ENCODE data around the gene YWHAH. TPM values are rescaled to one million over a fixed set of nuclear protein-coding genes. Genes with fewer than 3 reads are reported as not detected.

The YWHAH gene
- total and polyA plus RNA-seq, 9 donors, result 69.5 to 120 (median 91.4) TPM

- Histone ChIP-seq H3K27me3 (ENCODE audit: control insufficient read depth, insufficient read depth, low read length) (no peaks in the 10 kb centered on the region), H3K36me3 (ENCODE audit: control insufficient read depth, insufficient read depth, low read length) (peaks cover 48% of the 10 kb centered on the region), H3K9me3 (replicated peaks; ENCODE audit: control insufficient read depth, low read depth, low read length) (no peaks in the 10 kb centered on the region), H3K4me1 (ENCODE audit: control insufficient read depth, insufficient read depth, low read length) (peaks cover 13% of the 10 kb centered on the region), H3K27ac (ENCODE audit: low read length) (peak overlapping the region; percentile 70), H3K4me3 (ENCODE audit: low read length) (no peak overlapping the region)
- 95% methylated on average over 5 of the region's 11 CpGs for WGBS (ENCODE audit: insufficient coverage)
- DNase-seq, result peak; percentile 50
These were observed 10.5 kb downstream of the YWHAH start for GRCh38 chr22:31954535-31955523.

GRCh38 chr22:31956360-31956759, 12.0 kb downstream of the YWHAH start:
- H3K9me3 ChIP-seq (replicated peaks; ENCODE audit: control insufficient read depth, low read depth, low read length), result no peaks in the 10 kb centered on the region
- peaks cover 6% of the 10 kb centered on the region for H3K4me1 ChIP-seq (ENCODE audit: control insufficient read depth, insufficient read depth, low read length)
- no peak for DNase-seq
- WGBS (ENCODE audit: insufficient coverage), result 94% methylated on average over 12 of the region's 12 CpGs
- no peak overlapping the region for H3K4me3 ChIP-seq (ENCODE audit: low read length)
- H3K27me3 ChIP-seq (ENCODE audit: control insufficient read depth, insufficient read depth, low read length), result no peaks in the 10 kb centered on the region
- peaks cover 36% of the 10 kb centered on the region for H3K36me3 ChIP-seq (ENCODE audit: control insufficient read depth, insufficient read depth, low read length)
- H3K27ac ChIP-seq (ENCODE audit: low read length), result no peak overlapping the region

- H3K4me3 ChIP-seq (ENCODE audit: low read length), result no peak overlapping the region
- no peak overlapping the region for H3K27ac ChIP-seq (ENCODE audit: low read length)
- H3K9me3 ChIP-seq (replicated peaks; ENCODE audit: control insufficient read depth, low read depth, low read length), result no peaks in the 10 kb centered on the region
- peaks cover 33% of the 10 kb centered on the region for H3K36me3 ChIP-seq (ENCODE audit: control insufficient read depth, insufficient read depth, low read length)
- DNase-seq, result no peak
- peaks cover 2% of the 10 kb centered on the region for H3K4me1 ChIP-seq (ENCODE audit: control insufficient read depth, insufficient read depth, low read length)
- no peaks in the 10 kb centered on the region for H3K27me3 ChIP-seq (ENCODE audit: control insufficient read depth, insufficient read depth, low read length)
- no CpG with 5 or more reads among the region's 9 CpGs for WGBS (ENCODE audit: insufficient coverage)
These were observed 13.7 kb downstream of the YWHAH start for GRCh38 chr22:31957970-31958594.

- Histone ChIP-seq H3K27me3 (ENCODE audit: control insufficient read depth, insufficient read depth, low read length) (no peaks in the 10 kb centered on the region), H3K27ac (ENCODE audit: low read length) (no peak overlapping the region), H3K4me1 (ENCODE audit: control insufficient read depth, insufficient read depth, low read length) (peaks cover 2% of the 10 kb centered on the region), H3K4me3 (ENCODE audit: low read length) (no peak overlapping the region), H3K9me3 (replicated peaks; ENCODE audit: control insufficient read depth, low read depth, low read length) (no peaks in the 10 kb centered on the region), H3K36me3 (ENCODE audit: control insufficient read depth, insufficient read depth, low read length) (peaks cover 33% of the 10 kb centered on the region)
- 96% methylated on average over 6 of the region's 12 CpGs for WGBS (ENCODE audit: insufficient coverage)
- no peak for DNase-seq
These were observed 14.4 kb downstream of the YWHAH start for GRCh38 chr22:31958625-31959239.

- WGBS (ENCODE audit: insufficient coverage), result no CpG with 5 or more reads among the region's 5 CpGs
- Histone ChIP-seq H3K27ac (ENCODE audit: low read length) (no peak overlapping the region), H3K9me3 (replicated peaks; ENCODE audit: control insufficient read depth, low read depth, low read length) (no peaks in the 10 kb centered on the region), H3K4me3 (ENCODE audit: low read length) (no peak overlapping the region), H3K36me3 (ENCODE audit: control insufficient read depth, insufficient read depth, low read length) (peaks cover 28% of the 10 kb centered on the region), H3K27me3 (ENCODE audit: control insufficient read depth, insufficient read depth, low read length) (no peaks in the 10 kb centered on the region), H3K4me1 (ENCODE audit: control insufficient read depth, insufficient read depth, low read length) (no peaks in the 10 kb centered on the region)
- DNase-seq, result no peak
These were observed 16.4 kb downstream of the YWHAH start for GRCh38 chr22:31960767-31961166.

GRCh38 chr22:31962387-31963125, 18.2 kb downstream of the YWHAH start:
- WGBS (ENCODE audit: insufficient coverage), result 65% methylated on average over 5 of the region's 12 CpGs
- peaks cover 10% of the 10 kb centered on the region for H3K36me3 ChIP-seq (ENCODE audit: control insufficient read depth, insufficient read depth, low read length)
- H3K27ac ChIP-seq (ENCODE audit: low read length), result peak overlapping the region; percentile 11
- no peaks in the 10 kb centered on the region for H3K27me3 ChIP-seq (ENCODE audit: control insufficient read depth, insufficient read depth, low read length)
- H3K9me3 ChIP-seq (replicated peaks; ENCODE audit: control insufficient read depth, low read depth, low read length), result no peaks in the 10 kb centered on the region
- DNase-seq, result no peak
- no peak overlapping the region for H3K4me3 ChIP-seq (ENCODE audit: low read length)
- H3K4me1 ChIP-seq (ENCODE audit: control insufficient read depth, insufficient read depth, low read length), result no peaks in the 10 kb centered on the region

- no peaks in the 10 kb centered on the region for H3K9me3 ChIP-seq (replicated peaks; ENCODE audit: control insufficient read depth, low read depth, low read length)
- peaks cover 8% of the 10 kb centered on the region for H3K27me3 ChIP-seq (ENCODE audit: control insufficient read depth, insufficient read depth, low read length)
- WGBS (ENCODE audit: insufficient coverage), result 81% methylated on average over 5 of the region's 9 CpGs
- no peak for DNase-seq
- H3K27ac ChIP-seq (ENCODE audit: low read length), result no peak overlapping the region
- peaks cover 6% of the 10 kb centered on the region for H3K4me1 ChIP-seq (ENCODE audit: control insufficient read depth, insufficient read depth, low read length)
- no peaks in the 10 kb centered on the region for H3K36me3 ChIP-seq (ENCODE audit: control insufficient read depth, insufficient read depth, low read length)
- no peak overlapping the region for H3K4me3 ChIP-seq (ENCODE audit: low read length)
These were observed 23.7 kb downstream of the YWHAH start for GRCh38 chr22:31968022-31968421.

GRCh38 chr22:31969789-31970489, 25.6 kb downstream of the YWHAH start:
- Histone ChIP-seq H3K4me3 (ENCODE audit: low read length) (peak overlapping the region; percentile 32), H3K36me3 (ENCODE audit: control insufficient read depth, insufficient read depth, low read length) (no peaks in the 10 kb centered on the region), H3K27me3 (ENCODE audit: control insufficient read depth, insufficient read depth, low read length) (peaks cover 8% of the 10 kb centered on the region), H3K4me1 (ENCODE audit: control insufficient read depth, insufficient read depth, low read length) (peaks cover 6% of the 10 kb centered on the region), H3K9me3 (replicated peaks; ENCODE audit: control insufficient read depth, low read depth, low read length) (no peaks in the 10 kb centered on the region), H3K27ac (ENCODE audit: low read length) (no peak overlapping the region)
- peak; percentile 72 for DNase-seq
- WGBS (ENCODE audit: insufficient coverage), result 23% methylated on average over 6 of the region's 19 CpGs
